Kidney epithelial cell (primary cell): ENCODE results near the gene GTF2IRD1. TPM values are rescaled to one million over a fixed set of nuclear protein-coding genes. Genes with fewer than 3 reads are reported as not detected.

Experiments
- DNase-seq: peaks from one replicate; pipeline ENCODE4 v3.0.0-alpha.2; 2010; ENCODE audit warnings: low read depth
- H3K27me3 ChIP-seq: 2 replicates; pipeline ENCODE4 v1.6.0; 2011; ENCODE audit warnings: low read length; ENCODE audit not compliant: control insufficient read depth, insufficient read depth
- H3K36me3 ChIP-seq: 2 replicates; pipeline ENCODE4 v1.5.1; 2011; ENCODE audit warnings: low read length; ENCODE audit not compliant: control insufficient read depth, insufficient read depth
- H3K4me3 ChIP-seq: 2 replicates; pipeline ENCODE4 v1.5.1; 2011; ENCODE audit warnings: low read depth, mild to moderate bottlenecking, control low read depth, low read length
- CTCF ChIP-seq: IDR thresholded peaks from 2 replicates; pipeline ENCODE4 v1.5.1; 2011; ENCODE audit warnings: mild to moderate bottlenecking, moderate library complexity, low read length, control low read depth, inconsistent platforms; ENCODE audit not compliant: insufficient read depth, poor library complexity, severe bottlenecking
- total RNA-seq: library from RNA; depleted of rRNA; stranded (reverse); fragments of >200 nt; gene quantifications from 2 replicates; pipeline ENCODE4 v1.2.3, GENCODE V29; 2015

GTF2IRD1 gene
- total RNA-seq, 1 donor from 2014 or later, result 36.8 TPM

GRCh38 chr7:74567318-74567668 is 113.6 kb downstream of the GTF2IRD1 start:
- H3K4me3 ChIP-seq, result no peak overlapping the region
- no peak for DNase-seq
- no peaks in the 10 kb centered on the region for H3K27me3 ChIP-seq
- TF ChIP-seq CTCF, result no peak
- peaks cover 1% of the 10 kb centered on the region for H3K36me3 ChIP-seq

- DNase-seq, result no peak
- H3K4me3 ChIP-seq, result no peak overlapping the region
- TF ChIP-seq CTCF, result no peak
- H3K36me3 ChIP-seq, result no peaks in the 10 kb centered on the region
- no peaks in the 10 kb centered on the region for H3K27me3 ChIP-seq
Observed at GRCh38 chr7:74568658-74569057, 115.0 kb downstream of the GTF2IRD1 start.

GRCh38 chr7:74569501-74570075 is 115.9 kb downstream of the GTF2IRD1 start:
- no peak for TF ChIP-seq CTCF
- Histone ChIP-seq H3K27me3 (no peaks in the 10 kb centered on the region), H3K36me3 (no peaks in the 10 kb centered on the region), H3K4me3 (no peak overlapping the region)
- no peak for DNase-seq

GRCh38 chr7:74570533-74571156 is 116.9 kb downstream of the GTF2IRD1 start:
- no peaks in the 10 kb centered on the region for H3K36me3 ChIP-seq
- H3K4me3 ChIP-seq, result no peak overlapping the region
- no peak for DNase-seq
- no peaks in the 10 kb centered on the region for H3K27me3 ChIP-seq
- TF ChIP-seq CTCF, result no peak

GRCh38 chr7:74572301-74572979 is 118.7 kb downstream of the GTF2IRD1 start:
- no peak for DNase-seq
- H3K36me3 ChIP-seq, result no peaks in the 10 kb centered on the region
- TF ChIP-seq CTCF, result no peak
- H3K4me3 ChIP-seq, result no peak overlapping the region
- H3K27me3 ChIP-seq, result no peaks in the 10 kb centered on the region

GRCh38 chr7:74573512-74573911 is 119.8 kb downstream of the GTF2IRD1 start:
- no peak overlapping the region for H3K4me3 ChIP-seq
- H3K36me3 ChIP-seq, result no peaks in the 10 kb centered on the region
- TF ChIP-seq CTCF, result no peak
- no peaks in the 10 kb centered on the region for H3K27me3 ChIP-seq
- DNase-seq, result no peak
